GM18907 (cell line): ENCODE results near the gene GPC6.

ENCODE experiments used
- ATAC-seq: cut with Tn5 transposase; IDR thresholded peaks from one replicate; pipeline ENCODE4 v1.9.1; 2021; ENCODE audit warnings: mild to moderate bottlenecking, moderate library complexity; ENCODE audit not compliant: unreplicated experiment

The GPC6 gene

GRCh38 chr13:93878675-93879074 lies 652.1 kb downstream of the GPC6 start:
- no peak for ATAC-seq

- ATAC-seq: no peak
These were observed 654.8 kb downstream of the GPC6 start for GRCh38 chr13:93881411-93881810.

- no peak for ATAC-seq
These were observed 655.6 kb downstream of the GPC6 start for GRCh38 chr13:93882086-93882651.

- ATAC-seq: no peak
These were observed 662.9 kb downstream of the GPC6 start for GRCh38 chr13:93889430-93889951.

GRCh38 chr13:93899981-93900380 lies 673.4 kb downstream of the GPC6 start:
- no peak for ATAC-seq

GRCh38 chr13:93900731-93901130 lies 674.1 kb downstream of the GPC6 start:
- no peak for ATAC-seq

GRCh38 chr13:93903909-93904308 lies 677.3 kb downstream of the GPC6 start:
- ATAC-seq: no peak

- ATAC-seq: no peak
These were observed 688.7 kb downstream of the GPC6 start for GRCh38 chr13:93915269-93915809.

GRCh38 chr13:93922063-93922855 lies 695.7 kb downstream of the GPC6 start:
- no peak for ATAC-seq

- no peak for ATAC-seq
These were observed 699.4 kb downstream of the GPC6 start for GRCh38 chr13:93925990-93926389.

GRCh38 chr13:93926425-93926824 lies 699.8 kb downstream of the GPC6 start:
- ATAC-seq: no peak

- ATAC-seq: no peak
These were observed 700.8 kb downstream of the GPC6 start for GRCh38 chr13:93927431-93927830.

GRCh38 chr13:93932901-93933300 lies 706.3 kb downstream of the GPC6 start:
- ATAC-seq: no peak

- no peak for ATAC-seq
These were observed 710.3 kb downstream of the GPC6 start for GRCh38 chr13:93936901-93937300.

- ATAC-seq: no peak
These were observed 714.8 kb downstream of the GPC6 start for GRCh38 chr13:93941444-93941843.

- ATAC-seq: no peak
These were observed 715.4 kb downstream of the GPC6 start for GRCh38 chr13:93942016-93942415.

- no peak for ATAC-seq
These were observed 719.0 kb downstream of the GPC6 start for GRCh38 chr13:93945621-93946020.

- no peak for ATAC-seq
These were observed 720.4 kb downstream of the GPC6 start for GRCh38 chr13:93946994-93947393.

- ATAC-seq: no peak
These were observed 721.0 kb downstream of the GPC6 start for GRCh38 chr13:93947651-93948050.

GRCh38 chr13:93948162-93948922 lies 721.7 kb downstream of the GPC6 start:
- ATAC-seq: no peak

- no peak for ATAC-seq
These were observed 724.5 kb downstream of the GPC6 start for GRCh38 chr13:93951108-93951507.
